Gastrocnemius medialis (tissue), 4 donors: Measurements from ENCODE around the gene VWA8. TPM values are rescaled to one million over a fixed set of nuclear protein-coding genes. Genes with fewer than 3 reads are reported as not detected.

Experiments
- ATAC-seq, 2 donors: fragments of 150-250 bp; one replicate each; pipeline ENCODE4 v1.9.1; 2016
- DNase-seq, 2 donors: peaks; one replicate each; pipeline ENCODE4 v3.0.0-alpha.2; 2019
- H3K27ac ChIP-seq, 4 donors: fragments of 200-600 bp; sonication (generic); 1 replicate in 1 of 4; 2 replicates in 3 of 4; pipeline ENCODE4 v1.5.1; 2016 to 2018; ENCODE audit warnings: mild to moderate bottlenecking in 2 of 4, moderate library complexity in 1 of 4
- H3K27me3 ChIP-seq, 3 donors: fragments of 200-600 bp; sonication (generic) in 2 of 3; 1 replicate in 1 of 3; 2 replicates in 2 of 3; pipeline versions ENCODE4 v1.5.1 to v1.6.0; 2016 to 2019; ENCODE audit warnings: mild to moderate bottlenecking in 1 of 3, moderate library complexity in 1 of 3
- H3K36me3 ChIP-seq, 2 donors: fragments of 200-600 bp; sonication (generic) in 1 of 2; one replicate each; pipeline ENCODE4 v1.5.1; 2017 to 2018
- H3K4me1 ChIP-seq, 2 donors: fragments of 200-600 bp; sonication (generic) in 1 of 2; one replicate each; pipeline ENCODE4 v1.5.1; 2016 to 2017; ENCODE audit warnings: mild to moderate bottlenecking in 2 of 2
- H3K4me3 ChIP-seq, 4 donors: fragments of 200-600 bp; sonication (generic) in 3 of 4; 1 replicate in 1 of 4; 2 replicates in 3 of 4; pipeline ENCODE4 v1.5.1; 2016 to 2019; ENCODE audit warnings: mild to moderate bottlenecking in 2 of 4
- H3K9me3 ChIP-seq, 3 donors: fragments of 200-600 bp; sonication (generic) in 2 of 3; 1 replicate in 1 of 3; 2 replicates in 2 of 3; pipeline ENCODE4 v1.5.1; 2016 to 2019
- POLR2A ChIP-seq, 2 donors: fragments of 450-650 bp; IDR thresholded peaks; one replicate each; pipeline ENCODE4 v1.6.1; 2017; ENCODE audit warnings: antibody characterized with exemption in 2 of 2, mild to moderate bottlenecking in 2 of 2, moderate library complexity in 2 of 2
- in situ Hi-C, 4 donors: fragments of 200-750 bp; cut with MboI; loops; one replicate each; pipeline versions ENCODE4 v1.15.0 to v1.8.0; 2017; ENCODE audit warnings: low sequenced_read_pairs in 4 of 4
- intact Hi-C: fragments of 100-400 bp; cut with DNase I; formaldehyde crosslinking; loops from one replicate; pipeline ENCODE4 v1.15.1; 2023; ENCODE audit warnings: low total_unique reads
- total RNA-seq, 4 donors: library from RNA; depleted of rRNA; stranded (reverse); fragments of >200 nt; gene quantifications; one replicate each; pipeline versions ENCODE4 v1.1.0 to v1.2.3, GENCODE V29; 2016
- TF ChIP-seq, protein P1 (sequence below), 5 experiments: fragments of 450-650 bp in 3 of 5; fragments of 200-600 bp in 2 of 5; sonication (generic) in 2 of 5; IDR thresholded peaks in 4 of 5; conservative IDR thresholded peaks in 1 of 5; 1 replicate in 4 of 5; 2 replicates in 1 of 5; pipeline ENCODE4 v1.5.1; 2016 to 2019; ENCODE audit warnings: antibody characterized with exemption in 5 of 5, mild to moderate bottlenecking in 3 of 5, moderate library complexity in 3 of 5

The VWA8 gene
- total RNA-seq, 4 donors from 2014 or later: 24.7 to 37.9 (median 29.7) TPM

GRCh38 chr13:41994696-41995095 lies 33.8 kb upstream of the VWA8 start:
- DNase-seq (no peak), ATAC-seq (no peak)
- H3K4me3 ChIP-seq: no peak overlapping the region
- no peak overlapping the region for H3K27ac ChIP-seq
- no peaks in the 10 kb centered on the region for H3K36me3 ChIP-seq
- TF ChIP-seq, protein P1, sequence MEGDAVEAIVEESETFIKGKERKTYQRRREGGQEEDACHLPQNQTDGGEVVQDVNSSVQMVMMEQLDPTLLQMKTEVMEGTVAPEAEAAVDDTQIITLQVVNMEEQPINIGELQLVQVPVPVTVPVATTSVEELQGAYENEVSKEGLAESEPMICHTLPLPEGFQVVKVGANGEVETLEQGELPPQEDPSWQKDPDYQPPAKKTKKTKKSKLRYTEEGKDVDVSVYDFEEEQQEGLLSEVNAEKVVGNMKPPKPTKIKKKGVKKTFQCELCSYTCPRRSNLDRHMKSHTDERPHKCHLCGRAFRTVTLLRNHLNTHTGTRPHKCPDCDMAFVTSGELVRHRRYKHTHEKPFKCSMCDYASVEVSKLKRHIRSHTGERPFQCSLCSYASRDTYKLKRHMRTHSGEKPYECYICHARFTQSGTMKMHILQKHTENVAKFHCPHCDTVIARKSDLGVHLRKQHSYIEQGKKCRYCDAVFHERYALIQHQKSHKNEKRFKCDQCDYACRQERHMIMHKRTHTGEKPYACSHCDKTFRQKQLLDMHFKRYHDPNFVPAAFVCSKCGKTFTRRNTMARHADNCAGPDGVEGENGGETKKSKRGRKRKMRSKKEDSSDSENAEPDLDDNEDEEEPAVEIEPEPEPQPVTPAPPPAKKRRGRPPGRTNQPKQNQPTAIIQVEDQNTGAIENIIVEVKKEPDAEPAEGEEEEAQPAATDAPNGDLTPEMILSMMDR (IDR thresholded peaks at IDR 0.05 in 4 of 5, conservative IDR thresholded peaks at IDR 0.05 in 1 of 5): no peak
- no peak for TF ChIP-seq POLR2A (IDR thresholded peaks at IDR 0.05)
- in situ Hi-C loops (no loop called here), intact Hi-C loops (no loop called here)
- H3K9me3 ChIP-seq: no peaks in the 10 kb centered on the region
- no peaks in the 10 kb centered on the region for H3K4me1 ChIP-seq
- H3K27me3 ChIP-seq: no peaks in the 10 kb centered on the region

GRCh38 chr13:41991936-41992335 lies 31.0 kb upstream of the VWA8 start:
- Histone ChIP-seq H3K27ac (no peak overlapping the region), H3K9me3 (no peaks in the 10 kb centered on the region), H3K36me3 (no peaks in the 10 kb centered on the region), H3K27me3 (no peaks in the 10 kb centered on the region), H3K4me1 (no peaks in the 10 kb centered on the region), H3K4me3 (no peak overlapping the region)
- intact Hi-C loops: no loop called here
- in situ Hi-C loops: no loop called here
- DNase-seq (no peak), ATAC-seq (no peak)
- TF ChIP-seq POLR2A (IDR thresholded peaks at IDR 0.05): no peak
- TF ChIP-seq, protein P1 (IDR thresholded peaks at IDR 0.05 in 4 of 5, conservative IDR thresholded peaks at IDR 0.05 in 1 of 5): no peak

DNA sequence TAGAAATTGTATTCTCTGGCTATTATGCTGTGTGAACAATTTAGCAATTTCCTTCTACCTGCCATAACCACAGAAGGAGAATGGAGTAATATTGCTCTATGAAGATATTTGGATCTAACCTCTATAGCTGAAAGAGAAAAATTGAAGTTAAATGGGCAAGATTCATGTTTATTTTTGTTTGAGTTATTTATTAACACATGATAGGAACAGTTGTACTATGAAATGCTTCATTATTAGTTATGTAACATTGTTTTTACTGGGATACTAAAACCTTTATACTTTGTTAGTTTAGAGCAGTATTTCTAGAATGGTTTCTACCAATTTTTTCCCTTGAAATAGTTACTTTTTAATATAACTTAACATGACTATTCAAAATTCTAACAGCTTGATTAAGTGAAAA lies 27.3 kb upstream of the VWA8 start:
- no peaks in the 10 kb centered on the region for H3K27me3 ChIP-seq
- no peaks in the 10 kb centered on the region for H3K4me1 ChIP-seq
- no peaks in the 10 kb centered on the region for H3K36me3 ChIP-seq
- DNase-seq (no peak), ATAC-seq (no peak)
- in situ Hi-C loops: no loop called here
- H3K9me3 ChIP-seq: no peaks in the 10 kb centered on the region
- H3K27ac ChIP-seq: no peak overlapping the region
- intact Hi-C loops: no loop called here
- TF ChIP-seq, protein P1 (IDR thresholded peaks at IDR 0.05 in 4 of 5, conservative IDR thresholded peaks at IDR 0.05 in 1 of 5): no peak
- TF ChIP-seq POLR2A (IDR thresholded peaks at IDR 0.05): no peak
- no peak overlapping the region for H3K4me3 ChIP-seq

GRCh38 chr13:41985788-41986508 lies 25.0 kb upstream of the VWA8 start:
- H3K4me3 ChIP-seq: no peak overlapping the region
- H3K27ac ChIP-seq: no peak overlapping the region
- in situ Hi-C loops: no loop called here
- H3K27me3 ChIP-seq: no peaks in the 10 kb centered on the region
- no peaks in the 10 kb centered on the region for H3K9me3 ChIP-seq
- H3K36me3 ChIP-seq: no peaks in the 10 kb centered on the region
- no peaks in the 10 kb centered on the region for H3K4me1 ChIP-seq
- TF ChIP-seq, protein P1 (IDR thresholded peaks at IDR 0.05 in 4 of 5, conservative IDR thresholded peaks at IDR 0.05 in 1 of 5): no peak
- no peak for TF ChIP-seq POLR2A (IDR thresholded peaks at IDR 0.05)
- DNase-seq (no peak), ATAC-seq (no peak)
- intact Hi-C loops: no loop called here
